HG03025 (cell line): ENCODE data around the gene PGAM1.
"Not testable (repeated sequence)": the region's sequence is repeated elsewhere in the genome, so short reads cannot be mapped to it uniquely, and the experiment has no call there.

Experiments
- ATAC-seq: cut with Tn5 transposase; IDR thresholded peaks from one replicate; pipeline ENCODE4 v1.9.1; 2021; ENCODE audit warnings: mild to moderate bottlenecking, moderate library complexity; ENCODE audit not compliant: unreplicated experiment, low FRiP score

Gene PGAM1

GRCh38 chr10:97454330-97455036 is 28.5 kb downstream of the PGAM1 start:
- no peak for ATAC-seq

GRCh38 chr10:97456034-97456685 is 30.2 kb downstream of the PGAM1 start:
- no peak for ATAC-seq

GRCh38 chr10:97456686-97457065 is 30.7 kb downstream of the PGAM1 start:
- ATAC-seq: no peak

GRCh38 chr10:97459111-97459510 is 33.1 kb downstream of the PGAM1 start:
- no peak for ATAC-seq

GRCh38 chr10:97459933-97460332 is 33.9 kb downstream of the PGAM1 start:
- ATAC-seq: no peak

GRCh38 chr10:97462309-97462708 is 36.3 kb downstream of the PGAM1 start:
- no peak for ATAC-seq

- no peak for ATAC-seq
Measured at GRCh38 chr10:97463363-97464132, 37.6 kb downstream of the PGAM1 start.

GRCh38 chr10:97464226-97464625 is 38.2 kb downstream of the PGAM1 start:
- no peak for ATAC-seq

GRCh38 chr10:97465982-97466381 is 40.0 kb downstream of the PGAM1 start:
- no peak for ATAC-seq

GRCh38 chr10:97466755-97467154 is 40.8 kb downstream of the PGAM1 start:
- ATAC-seq: no peak

GRCh38 chr10:97468162-97468561 is 42.2 kb downstream of the PGAM1 start:
- ATAC-seq: no peak

GRCh38 chr10:97468781-97469180 is 42.8 kb downstream of the PGAM1 start:
- ATAC-seq: not testable (repeated sequence)

GRCh38 chr10:97474918-97475317 is 48.9 kb downstream of the PGAM1 start:
- no peak for ATAC-seq

- no peak for ATAC-seq
Measured at GRCh38 chr10:97475936-97476594, 50.1 kb downstream of the PGAM1 start.

- not testable (repeated sequence) for ATAC-seq
Measured at GRCh38 chr10:97479410-97479809, 53.4 kb downstream of the PGAM1 start.

- no peak for ATAC-seq
Measured at GRCh38 chr10:97479939-97480338, 53.9 kb downstream of the PGAM1 start.

- no peak for ATAC-seq
Measured at GRCh38 chr10:97481071-97481470, 55.1 kb downstream of the PGAM1 start.

GRCh38 chr10:97482381-97482780 is 56.4 kb downstream of the PGAM1 start:
- no peak for ATAC-seq
